HFFc6 (cell line): ENCODE results near the gene OR10Z1. TPM values are rescaled to one million over a fixed set of nuclear protein-coding genes. Genes with fewer than 3 reads are reported as not detected.

Experiments
- DNase-seq: peaks from one replicate; pipeline ENCODE4 v3.0.0-alpha.2; 2018
- H3K27ac Mint-ChIP-seq: 2 replicates; pipeline ENCODE4 v1.8.0; 2020; ENCODE audit warnings: mild to moderate bottlenecking, mixed read lengths
- H3K27me3 Mint-ChIP-seq: 2 replicates; pipeline ENCODE4 v1.8.0; 2021; ENCODE audit warnings: mild to moderate bottlenecking, moderate library complexity, mixed read lengths; ENCODE audit not compliant: insufficient read depth
- H3K36me3 Mint-ChIP-seq: 2 replicates; pipeline ENCODE4 v1.8.0; 2021; ENCODE audit warnings: low read depth, mixed read lengths
- H3K4me1 Mint-ChIP-seq: 2 replicates; pipeline ENCODE4 v1.8.0; 2020; ENCODE audit warnings: low read depth, mixed read lengths
- H3K4me3 Mint-ChIP-seq: 2 replicates; pipeline ENCODE4 v1.8.0; 2020; ENCODE audit warnings: mild to moderate bottlenecking, moderate library complexity, mixed read lengths
- H3K9me3 Mint-ChIP-seq: 2 replicates; pipeline ENCODE4 v1.8.0; 2020; ENCODE audit warnings: mild to moderate bottlenecking, mixed read lengths
- long read RNA-seq: library from polyadenylated mRNA; unstranded; transcript quantifications from one replicate; pipeline ENCODE4 v2.0.0, GENCODE V29; 2019
- total RNA-seq, 6 experiments: library from RNA; stranded (reverse); fragmentation: NEBNext Ultra II Directional; extraction: Animal tissue kit (Norgen Biotek cat#: 25700); gene quantifications; 2 replicates in 1 of 6; 3 replicates in 5 of 6; pipeline ENCODE4 v1.2.3, GENCODE V29; 2021
- TF ChIP-seq, protein P1 (sequence below): fragments of 200-600 bp; sonication (generic); IDR thresholded peaks from 2 replicates; pipeline ENCODE4 v1.5.0; 2021; ENCODE audit warnings: antibody characterized with exemption, mild to moderate bottlenecking

Gene OR10Z1, protein sequence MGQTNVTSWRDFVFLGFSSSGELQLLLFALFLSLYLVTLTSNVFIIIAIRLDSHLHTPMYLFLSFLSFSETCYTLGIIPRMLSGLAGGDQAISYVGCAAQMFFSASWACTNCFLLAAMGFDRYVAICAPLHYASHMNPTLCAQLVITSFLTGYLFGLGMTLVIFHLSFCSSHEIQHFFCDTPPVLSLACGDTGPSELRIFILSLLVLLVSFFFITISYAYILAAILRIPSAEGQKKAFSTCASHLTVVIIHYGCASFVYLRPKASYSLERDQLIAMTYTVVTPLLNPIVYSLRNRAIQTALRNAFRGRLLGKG
- total RNA-seq: not detected
- long read RNA-seq: 0 reads

DNA sequence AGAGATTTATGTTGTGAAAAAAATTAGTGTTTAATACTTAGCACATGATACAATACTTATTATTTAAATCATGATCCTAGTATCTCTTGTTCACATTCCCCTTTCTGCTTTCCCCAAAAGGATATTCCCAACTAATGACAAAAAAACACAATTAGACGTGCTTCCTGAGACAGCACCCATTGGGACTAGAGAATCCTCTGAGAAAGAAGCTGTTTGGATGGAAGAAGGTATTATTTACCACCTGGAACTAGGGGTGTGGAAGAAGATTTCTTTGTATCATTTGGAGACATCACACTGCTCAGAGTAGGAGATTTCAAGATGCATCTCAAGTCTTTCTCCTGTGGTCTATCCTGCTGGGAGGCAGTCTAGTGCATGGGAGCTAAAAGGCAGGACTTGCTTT lies at the start of gene OR10Z1:
OR10Z1 (plus strand) TSS at position 301 of the 400 bp plus-strand sequence. CDS start 1,171 bp downstream, outside the sequence.
- H3K27me3 Mint-ChIP-seq: no peaks in the 10 kb centered on the region; the same call in 1 of the 2 replicates
- TF ChIP-seq, protein P1, sequence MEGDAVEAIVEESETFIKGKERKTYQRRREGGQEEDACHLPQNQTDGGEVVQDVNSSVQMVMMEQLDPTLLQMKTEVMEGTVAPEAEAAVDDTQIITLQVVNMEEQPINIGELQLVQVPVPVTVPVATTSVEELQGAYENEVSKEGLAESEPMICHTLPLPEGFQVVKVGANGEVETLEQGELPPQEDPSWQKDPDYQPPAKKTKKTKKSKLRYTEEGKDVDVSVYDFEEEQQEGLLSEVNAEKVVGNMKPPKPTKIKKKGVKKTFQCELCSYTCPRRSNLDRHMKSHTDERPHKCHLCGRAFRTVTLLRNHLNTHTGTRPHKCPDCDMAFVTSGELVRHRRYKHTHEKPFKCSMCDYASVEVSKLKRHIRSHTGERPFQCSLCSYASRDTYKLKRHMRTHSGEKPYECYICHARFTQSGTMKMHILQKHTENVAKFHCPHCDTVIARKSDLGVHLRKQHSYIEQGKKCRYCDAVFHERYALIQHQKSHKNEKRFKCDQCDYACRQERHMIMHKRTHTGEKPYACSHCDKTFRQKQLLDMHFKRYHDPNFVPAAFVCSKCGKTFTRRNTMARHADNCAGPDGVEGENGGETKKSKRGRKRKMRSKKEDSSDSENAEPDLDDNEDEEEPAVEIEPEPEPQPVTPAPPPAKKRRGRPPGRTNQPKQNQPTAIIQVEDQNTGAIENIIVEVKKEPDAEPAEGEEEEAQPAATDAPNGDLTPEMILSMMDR: no peak
- DNase-seq: no peak
- no peaks in the 10 kb centered on the region for H3K4me1 Mint-ChIP-seq
- no peaks in the 10 kb centered on the region for H3K36me3 Mint-ChIP-seq
- H3K4me3 Mint-ChIP-seq: no peak within 1 kb of the TSS
- H3K27ac Mint-ChIP-seq: no peak within 1 kb of the TSS
- no peaks in the 10 kb centered on the region; the same call in 1 of the 2 replicates for H3K9me3 Mint-ChIP-seq

DNA sequence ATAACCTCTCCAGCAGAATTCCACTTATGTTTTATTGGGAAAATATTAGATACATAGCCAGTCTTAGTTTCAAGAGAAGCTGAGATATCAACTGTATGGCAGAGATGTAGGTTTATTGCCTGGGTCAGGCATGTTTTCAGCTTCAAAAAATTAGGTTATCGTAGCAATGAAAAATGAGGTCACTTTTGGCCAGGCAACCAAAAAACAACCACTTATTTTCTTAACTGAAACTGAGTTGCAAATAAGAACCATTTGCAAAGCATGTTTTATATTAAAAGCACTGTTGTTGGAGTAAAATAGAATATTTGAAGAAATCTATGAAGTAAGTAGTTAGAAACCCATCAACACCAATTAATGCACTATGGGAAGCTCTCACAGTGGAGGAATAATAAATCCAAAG lies 45.4 kb upstream of the OR10Z1 start:
- H3K4me3 Mint-ChIP-seq: no peak overlapping the region
- DNase-seq: no peak
- TF ChIP-seq, protein P1: no peak
- no peaks in the 10 kb centered on the region for H3K36me3 Mint-ChIP-seq
- H3K27ac Mint-ChIP-seq: no peak overlapping the region
- no peaks in the 10 kb centered on the region for H3K27me3 Mint-ChIP-seq
- H3K9me3 Mint-ChIP-seq: peaks cover 31% of the 10 kb centered on the region
- no peaks in the 10 kb centered on the region for H3K4me1 Mint-ChIP-seq

DNA sequence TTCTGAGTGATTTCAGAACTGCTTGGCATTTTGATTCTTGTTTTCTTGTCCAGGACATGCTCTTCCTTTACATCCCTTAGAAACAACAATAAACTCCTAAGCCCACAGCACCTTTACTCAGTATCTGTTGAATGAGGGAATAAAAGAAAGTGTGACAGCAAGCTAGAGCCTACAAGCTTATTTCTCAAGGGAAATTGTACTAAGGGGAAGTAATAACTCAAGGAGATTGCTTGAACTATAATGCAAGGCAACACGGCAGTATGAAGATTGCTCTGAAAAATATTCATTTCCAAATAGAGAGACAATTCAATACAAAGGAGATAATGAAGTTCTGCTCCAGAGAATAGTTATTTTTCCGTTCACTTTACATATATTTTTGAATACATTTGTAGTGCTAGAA lies 41.2 kb upstream of the OR10Z1 start:
- Mint-ChIP-seq H3K4me3 (no peak overlapping the region), H3K27me3 (no peaks in the 10 kb centered on the region), H3K36me3 (no peaks in the 10 kb centered on the region; the same call in 1 of the 2 replicates), H3K27ac (no peak overlapping the region), H3K9me3 (peaks cover 42% of the 10 kb centered on the region), H3K4me1 (no peaks in the 10 kb centered on the region)
- TF ChIP-seq, protein P1: no peak
- no peak for DNase-seq

DNA sequence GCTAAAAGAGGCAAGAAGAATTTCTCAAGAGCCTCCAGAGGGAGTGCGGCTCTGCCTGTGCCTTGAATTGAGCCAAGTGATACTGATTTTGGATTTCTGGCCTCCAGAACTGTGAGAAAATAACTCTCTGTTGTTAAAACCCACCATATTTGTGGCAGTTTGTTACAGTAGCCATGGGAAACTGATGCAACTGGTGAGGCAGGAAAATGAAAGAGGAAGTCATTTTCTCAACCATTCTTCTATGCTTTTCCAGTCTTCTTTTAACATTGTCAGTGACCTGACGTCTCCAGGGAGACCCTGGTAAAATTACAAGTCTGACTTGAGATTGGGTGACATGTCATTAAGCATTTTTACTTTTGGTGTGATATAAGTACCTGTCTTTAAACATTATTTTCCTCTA lies 40.5 kb upstream of the OR10Z1 start:
- no peak overlapping the region for H3K27ac Mint-ChIP-seq
- no peaks in the 10 kb centered on the region for H3K27me3 Mint-ChIP-seq
- H3K4me1 Mint-ChIP-seq: no peaks in the 10 kb centered on the region
- no peaks in the 10 kb centered on the region; the same call in 1 of the 2 replicates for H3K36me3 Mint-ChIP-seq
- peaks cover 35% of the 10 kb centered on the region for H3K9me3 Mint-ChIP-seq
- no peak overlapping the region for H3K4me3 Mint-ChIP-seq
- TF ChIP-seq, protein P1: no peak
- DNase-seq: no peak

DNA sequence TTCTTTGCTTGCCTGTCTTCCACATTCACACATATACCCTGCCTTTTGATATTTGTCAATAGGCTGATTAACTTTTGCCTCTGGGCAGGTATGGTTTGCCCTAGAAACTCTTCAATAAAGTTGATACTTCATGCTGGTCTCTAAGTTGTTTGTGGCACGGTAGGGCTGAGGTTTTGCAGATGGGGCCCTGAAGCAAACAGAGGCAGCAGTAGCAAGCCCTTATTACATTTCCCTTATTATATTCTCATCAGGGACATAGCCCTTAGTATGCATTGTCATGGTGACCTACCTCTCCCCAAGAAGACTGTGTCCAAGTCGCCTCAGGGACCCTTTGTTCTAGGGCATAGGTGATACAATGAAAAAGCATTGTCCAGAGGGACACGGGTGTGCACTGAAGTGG lies 34.6 kb upstream of the OR10Z1 start, which contains the start of gene OR6P1:
OR6P1 (minus strand) TSS at position 101 of the 400 bp plus-strand sequence. CDS start 6,976 bp downstream, outside the sequence.
- Mint-ChIP-seq H3K9me3 (peaks cover 17% of the 10 kb centered on the region), H3K4me3 (no peak within 1 kb of the TSS), H3K27ac (no peak within 1 kb of the TSS), H3K36me3 (no peaks in the 10 kb centered on the region; the same call in 1 of the 2 replicates), H3K4me1 (no peaks in the 10 kb centered on the region), H3K27me3 (no peaks in the 10 kb centered on the region)
- no peak for DNase-seq
- TF ChIP-seq, protein P1: no peak
